MM.1S (cell line): Measurements from ENCODE around the gene PLEKHO1.

Experiments
- DNase-seq: peaks from one replicate; pipeline ENCODE4 v3.0.0-alpha.2; 2015
- H2AFZ ChIP-seq: fragments of 300-600 bp; sonication (generic); 2 replicates; pipeline ENCODE4 v1.6.0; 2016; ENCODE audit warnings: antibody characterized with exemption, low read length
- H3F3A ChIP-seq: fragments of 300-600 bp; sonication (generic); 2 replicates; pipeline ENCODE4 v1.6.1; 2016; ENCODE audit warnings: mild to moderate bottlenecking, antibody characterized with exemption, low read length, moderate library complexity, mixed read lengths; ENCODE audit not compliant: insufficient read depth
- H3K27ac ChIP-seq: fragments of 300-600 bp; sonication (generic); 2 replicates; pipeline ENCODE4 v1.5.1; 2016; ENCODE audit warnings: mild to moderate bottlenecking, low read length
- H3K27me3 ChIP-seq: fragments of 300-600 bp; sonication (generic); replicated peaks from 2 replicates; pipeline ENCODE4 v1.6.0; 2016; ENCODE audit warnings: low read length; ENCODE audit not compliant: insufficient read depth
- H3K36me3 ChIP-seq: fragments of 300-600 bp; sonication (generic); replicated peaks from 2 replicates; pipeline ENCODE4 v1.6.1; 2016; ENCODE audit warnings: mild to moderate bottlenecking, low read length, mixed read lengths; ENCODE audit not compliant: insufficient read depth
- H3K4me1 ChIP-seq: fragments of 300-600 bp; sonication (generic); 2 replicates; pipeline ENCODE4 v1.6.1; 2016; ENCODE audit warnings: low read length, mixed read lengths
- H3K4me2 ChIP-seq: fragments of 300-600 bp; sonication (generic); 2 replicates; pipeline ENCODE4 v1.6.0; 2016; ENCODE audit warnings: low read depth, low read length
- H3K4me3 ChIP-seq: fragments of 300-600 bp; sonication (generic); 2 replicates; pipeline ENCODE4 v1.5.1; 2016; ENCODE audit warnings: low read length, mixed read lengths
- H3K79me2 ChIP-seq: fragments of 300-600 bp; sonication (generic); 2 replicates; pipeline ENCODE4 v1.6.1; 2016; ENCODE audit warnings: mixed run types, low read length, mixed read lengths
- H3K9ac ChIP-seq: fragments of 300-600 bp; sonication (generic); 2 replicates; pipeline ENCODE4 v1.6.1; 2016; ENCODE audit warnings: low read length, mixed read lengths
- H3K9me2 ChIP-seq: fragments of 300-600 bp; sonication (generic); replicated peaks from 2 replicates; pipeline ENCODE4 v1.6.1; 2016; ENCODE audit warnings: mild to moderate bottlenecking, low read length, mixed read lengths; ENCODE audit not compliant: insufficient read depth
- H3K9me3 ChIP-seq: fragments of 300-600 bp; sonication (generic); replicated peaks from 2 replicates; pipeline ENCODE4 v1.6.1; 2016; ENCODE audit warnings: mild to moderate bottlenecking, low read length, mixed read lengths; ENCODE audit not compliant: insufficient read depth
- H4K20me1 ChIP-seq: fragments of 300-600 bp; sonication (generic); 2 replicates; pipeline ENCODE4 v1.6.1; 2016; ENCODE audit warnings: mild to moderate bottlenecking, low read length, moderate library complexity, mixed read lengths; ENCODE audit not compliant: insufficient read depth
- EZH2 ChIP-seq: fragments of 300-600 bp; sonication (generic); optimal IDR thresholded peaks from 2 replicates; pipeline ENCODE3; 2017; ENCODE audit warnings: low read depth, mild to moderate bottlenecking, antibody characterized with exemption, low read length, mixed read lengths
- EZH2phosphoT487 ChIP-seq: fragments of 300-600 bp; sonication (generic); IDR thresholded peaks from 2 replicates; pipeline ENCODE4 v1.6.1; 2018; ENCODE audit warnings: antibody characterized with exemption, low read length
- TF ChIP-seq, protein P1 (sequence below): fragments of 300-600 bp; sonication (generic); IDR thresholded peaks from 2 replicates; pipeline ENCODE4 v1.5.1; 2016; ENCODE audit warnings: antibody characterized with exemption, low read length, mixed read lengths

The PLEKHO1 gene

DNA sequence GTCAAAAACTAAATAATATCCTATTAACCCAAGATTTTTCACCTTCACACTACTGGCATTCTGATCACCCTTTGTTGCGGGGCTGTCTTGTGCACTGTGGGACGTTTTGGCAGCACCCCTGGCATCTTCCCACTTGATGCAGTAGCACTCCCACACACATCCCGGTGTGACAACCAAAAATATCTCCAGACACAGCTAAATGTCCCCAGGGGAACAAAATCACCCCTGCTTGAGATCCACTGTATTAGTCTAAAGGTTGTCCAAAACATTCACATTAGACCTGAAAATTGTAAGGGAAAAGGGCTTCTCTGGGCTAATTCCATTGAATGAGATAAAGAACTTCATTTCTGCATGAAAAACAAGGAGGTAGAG is 37.8 kb downstream of the PLEKHO1 start:
- Histone ChIP-seq H2AFZ (no peak overlapping the region), H3K9ac (no peak overlapping the region)

DNA sequence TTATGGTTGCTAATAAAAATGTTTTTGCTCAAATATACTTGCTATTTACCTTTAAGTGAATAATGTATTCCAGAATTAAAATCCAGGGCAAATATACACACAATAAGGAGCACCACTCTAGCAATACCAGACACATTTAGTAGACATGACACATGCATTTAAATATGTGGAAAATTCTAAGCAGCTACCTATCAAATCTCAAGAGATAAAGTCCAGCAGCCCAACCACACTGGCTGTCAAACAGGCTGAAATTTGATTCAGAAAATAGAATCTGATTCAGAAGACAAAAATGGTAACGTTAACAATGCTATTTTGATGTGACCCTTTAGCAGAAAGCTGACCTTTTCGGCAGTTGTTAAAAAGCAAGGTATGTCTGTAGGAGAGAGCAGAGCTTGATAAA is 42.3 kb downstream of the PLEKHO1 start:
- Histone ChIP-seq H3K79me2 (no peaks in the 10 kb centered on the region), H4K20me1 (no peaks in the 10 kb centered on the region), H3K4me2 (no peak overlapping the region), H3K36me3 (no peaks in the 10 kb centered on the region), H2AFZ (no peak overlapping the region), H3K9me2 (no peaks in the 10 kb centered on the region), H3F3A (no peaks in the 10 kb centered on the region), H3K9ac (no peak overlapping the region), H3K27ac (no peak overlapping the region), H3K27me3 (no peaks in the 10 kb centered on the region), H3K4me3 (no peak overlapping the region), H3K9me3 (no peaks in the 10 kb centered on the region), H3K4me1 (no peaks in the 10 kb centered on the region)
- no peak for DNase-seq
- TF ChIP-seq EZH2phosphoT487 (no peak), EZH2 (no peak)
- TF ChIP-seq, protein P1, sequence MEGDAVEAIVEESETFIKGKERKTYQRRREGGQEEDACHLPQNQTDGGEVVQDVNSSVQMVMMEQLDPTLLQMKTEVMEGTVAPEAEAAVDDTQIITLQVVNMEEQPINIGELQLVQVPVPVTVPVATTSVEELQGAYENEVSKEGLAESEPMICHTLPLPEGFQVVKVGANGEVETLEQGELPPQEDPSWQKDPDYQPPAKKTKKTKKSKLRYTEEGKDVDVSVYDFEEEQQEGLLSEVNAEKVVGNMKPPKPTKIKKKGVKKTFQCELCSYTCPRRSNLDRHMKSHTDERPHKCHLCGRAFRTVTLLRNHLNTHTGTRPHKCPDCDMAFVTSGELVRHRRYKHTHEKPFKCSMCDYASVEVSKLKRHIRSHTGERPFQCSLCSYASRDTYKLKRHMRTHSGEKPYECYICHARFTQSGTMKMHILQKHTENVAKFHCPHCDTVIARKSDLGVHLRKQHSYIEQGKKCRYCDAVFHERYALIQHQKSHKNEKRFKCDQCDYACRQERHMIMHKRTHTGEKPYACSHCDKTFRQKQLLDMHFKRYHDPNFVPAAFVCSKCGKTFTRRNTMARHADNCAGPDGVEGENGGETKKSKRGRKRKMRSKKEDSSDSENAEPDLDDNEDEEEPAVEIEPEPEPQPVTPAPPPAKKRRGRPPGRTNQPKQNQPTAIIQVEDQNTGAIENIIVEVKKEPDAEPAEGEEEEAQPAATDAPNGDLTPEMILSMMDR, result no peak

More for the DNA sequence above, 37.8 kb downstream of the PLEKHO1 start:
- Histone ChIP-seq H3K27ac (no peak overlapping the region), H3K4me3 (no peak overlapping the region), H3K9me3 (no peaks in the 10 kb centered on the region), H3K9me2 (no peaks in the 10 kb centered on the region), H3K36me3 (no peaks in the 10 kb centered on the region), H3K79me2 (no peaks in the 10 kb centered on the region), H3K27me3 (no peaks in the 10 kb centered on the region), H3F3A (no peaks in the 10 kb centered on the region), H4K20me1 (no peaks in the 10 kb centered on the region), H3K4me2 (no peak overlapping the region), H3K4me1 (no peaks in the 10 kb centered on the region)
- no peak for DNase-seq
- no peak for TF ChIP-seq EZH2phosphoT487
- no peak for TF ChIP-seq EZH2
- TF ChIP-seq, protein P1, result no peak

DNA sequence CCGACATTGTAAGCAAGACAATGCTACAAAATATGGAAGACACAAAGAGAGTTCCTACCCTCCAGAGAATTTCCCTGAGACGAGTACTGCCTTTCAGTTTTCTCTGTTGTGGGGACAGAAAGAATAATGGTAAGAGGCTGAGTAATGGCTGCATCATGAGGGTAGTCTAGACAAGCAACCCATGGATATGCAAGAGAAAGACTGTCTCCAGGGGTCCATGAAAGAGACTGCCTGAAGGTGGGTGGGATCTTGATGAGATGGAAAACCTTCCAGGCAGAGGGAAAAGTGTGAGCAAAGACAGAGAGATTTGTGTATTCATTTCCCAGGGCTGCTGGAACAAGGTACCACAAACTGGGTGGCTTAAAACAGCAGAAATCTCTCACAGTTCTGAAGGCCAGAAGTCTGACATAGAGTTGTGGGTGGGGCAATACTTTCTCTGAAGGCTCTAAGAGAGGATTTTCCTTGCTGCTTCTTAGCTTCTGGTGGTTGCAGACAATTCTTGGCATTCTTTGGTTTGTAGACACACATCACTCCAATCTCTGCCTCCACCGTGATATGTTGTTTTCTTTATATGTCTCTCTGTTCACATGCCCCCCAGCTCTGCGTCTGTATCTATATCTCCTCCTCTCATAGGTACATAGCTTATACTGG is 44.8 kb downstream of the PLEKHO1 start:
- Histone ChIP-seq H2AFZ (no peak overlapping the region), H3K27ac (no peak overlapping the region), H3F3A (no peaks in the 10 kb centered on the region), H3K36me3 (no peaks in the 10 kb centered on the region), H3K27me3 (no peaks in the 10 kb centered on the region), H3K9me3 (no peaks in the 10 kb centered on the region), H3K4me1 (no peaks in the 10 kb centered on the region), H3K9me2 (no peaks in the 10 kb centered on the region), H3K4me3 (no peak overlapping the region), H3K4me2 (no peak overlapping the region), H4K20me1 (no peaks in the 10 kb centered on the region), H3K9ac (no peak overlapping the region), H3K79me2 (no peaks in the 10 kb centered on the region)
- TF ChIP-seq EZH2phosphoT487 (no peak), EZH2 (no peak)
- TF ChIP-seq, protein P1, result no peak
- no peak for DNase-seq
